ENCODE data around the gene FGF14. TPM values are rescaled to one million over a fixed set of nuclear protein-coding genes. Genes with fewer than 3 reads are reported as not detected.

FGF14 gene
- total and polyA plus RNA-seq, 5 donors from 2014 or later = 0.09 TPM; not detected in 4

DNA sequence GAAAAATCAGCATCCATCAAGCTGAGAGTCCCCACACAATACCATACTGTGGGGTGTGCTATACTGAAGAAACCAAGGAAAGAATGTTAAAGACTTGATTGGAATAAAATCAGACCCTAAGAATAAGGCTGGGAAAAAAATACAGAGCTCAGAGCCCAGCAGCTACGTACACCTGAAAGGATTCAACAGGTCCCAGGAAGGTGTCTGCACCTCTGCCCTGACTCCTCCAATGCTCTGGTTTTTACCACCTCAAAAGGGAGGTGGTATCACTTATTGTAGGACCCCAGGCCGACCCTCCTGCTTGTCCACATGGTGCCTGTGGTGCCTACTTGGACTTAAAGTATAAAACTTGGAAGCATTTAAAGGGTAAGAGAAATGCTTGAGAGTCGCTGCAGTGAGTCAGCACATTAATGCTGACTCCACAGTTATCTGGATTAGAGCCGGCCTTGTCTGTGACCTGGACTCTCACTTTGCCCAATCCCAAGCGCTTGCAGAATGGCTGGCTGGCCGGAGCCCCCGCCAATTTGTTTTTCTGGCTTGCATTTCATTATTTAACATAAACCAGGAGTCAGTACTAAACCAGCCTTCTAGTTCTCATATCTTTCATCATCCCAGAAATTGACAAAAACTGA lies 110.1 kb downstream of the FGF14 start:
- Histone ChIP-seq H3K4me3 (ENCODE audit: low read depth, low read length) (no peak overlapping the region), H3K27ac (ENCODE audit: insufficient read depth, low read length, poor library complexity, severe bottlenecking) (no peak overlapping the region), H3K36me3 (ENCODE audit: control insufficient read depth, insufficient read depth, low read length) (no peaks in the 10 kb centered on the region), H3K27me3 (ENCODE audit: control insufficient read depth, insufficient read depth, low read length) (no peaks in the 10 kb centered on the region), H3K9me3 (ENCODE audit: control insufficient read depth in 2 of 2, low read length in 2 of 2) (no peaks in the 10 kb centered on the region), H3K4me1 (ENCODE audit: control insufficient read depth, insufficient read depth, low read length, poor library complexity, severe bottlenecking) (no peaks in the 10 kb centered on the region)
- no peaks in the 10 kb centered on the region for H3K36me3 Mint-ChIP-seq
- H3K9me3 Mint-ChIP-seq = no peaks in the 10 kb centered on the region
- H3K4me1 Mint-ChIP-seq = no peaks in the 10 kb centered on the region
- no peaks in the 10 kb centered on the region for H3K27me3 Mint-ChIP-seq
- no peak overlapping the region for H3K27ac Mint-ChIP-seq
- ATAC-seq (ENCODE audit: low read depth in 2 of 2) (no peak), DNase-seq (no peak)
- H3K4me3 Mint-ChIP-seq = no peak overlapping the region

- H3K4me3 ChIP-seq (ENCODE audit: low read depth, low read length) = no peak overlapping the region
- H3K4me1 Mint-ChIP-seq = no peaks in the 10 kb centered on the region
- ATAC-seq (ENCODE audit: low read depth in 2 of 2) (no peak), DNase-seq (no peak)
- no peaks in the 10 kb centered on the region for H3K9me3 ChIP-seq (ENCODE audit: control insufficient read depth in 2 of 2, low read length in 2 of 2)
- no peaks in the 10 kb centered on the region for H3K36me3 Mint-ChIP-seq
- no peaks in the 10 kb centered on the region for H3K27me3 Mint-ChIP-seq
- no peak overlapping the region for H3K27ac Mint-ChIP-seq
- no peak overlapping the region for H3K4me3 Mint-ChIP-seq
- H3K9me3 Mint-ChIP-seq = no peaks in the 10 kb centered on the region
- no peaks in the 10 kb centered on the region for H3K27me3 ChIP-seq (ENCODE audit: control insufficient read depth, insufficient read depth, low read length)
- no peak overlapping the region for H3K27ac ChIP-seq (ENCODE audit: insufficient read depth, low read length, poor library complexity, severe bottlenecking)
- no peaks in the 10 kb centered on the region for H3K4me1 ChIP-seq (ENCODE audit: control insufficient read depth, insufficient read depth, low read length, poor library complexity, severe bottlenecking)
- no peaks in the 10 kb centered on the region for H3K36me3 ChIP-seq (ENCODE audit: control insufficient read depth, insufficient read depth, low read length)
Observed at GRCh38 chr13:102289606-102290005, 112.2 kb downstream of the FGF14 start.

GRCh38 chr13:102286326-102286725 lies 115.5 kb downstream of the FGF14 start:
- H3K27ac ChIP-seq (ENCODE audit: insufficient read depth, low read length, poor library complexity, severe bottlenecking) = no peak overlapping the region
- no peaks in the 10 kb centered on the region for H3K9me3 ChIP-seq (ENCODE audit: control insufficient read depth in 2 of 2, low read length in 2 of 2)
- DNase-seq (no peak), ATAC-seq (ENCODE audit: low read depth in 2 of 2) (no peak)
- no peaks in the 10 kb centered on the region for H3K27me3 ChIP-seq (ENCODE audit: control insufficient read depth, insufficient read depth, low read length)
- Mint-ChIP-seq H3K4me1 (no peaks in the 10 kb centered on the region), H3K4me3 (no peak overlapping the region), H3K9me3 (peaks cover 0 to 3% (median 0%) of the 10 kb centered on the region in 7 donors), H3K27ac (no peak overlapping the region), H3K27me3 (no peaks in the 10 kb centered on the region), H3K36me3 (no peaks in the 10 kb centered on the region)
- no peaks in the 10 kb centered on the region for H3K36me3 ChIP-seq (ENCODE audit: control insufficient read depth, insufficient read depth, low read length)
- H3K4me3 ChIP-seq (ENCODE audit: low read depth, low read length) = no peak overlapping the region
- H3K4me1 ChIP-seq (ENCODE audit: control insufficient read depth, insufficient read depth, low read length, poor library complexity, severe bottlenecking) = no peaks in the 10 kb centered on the region

DNA sequence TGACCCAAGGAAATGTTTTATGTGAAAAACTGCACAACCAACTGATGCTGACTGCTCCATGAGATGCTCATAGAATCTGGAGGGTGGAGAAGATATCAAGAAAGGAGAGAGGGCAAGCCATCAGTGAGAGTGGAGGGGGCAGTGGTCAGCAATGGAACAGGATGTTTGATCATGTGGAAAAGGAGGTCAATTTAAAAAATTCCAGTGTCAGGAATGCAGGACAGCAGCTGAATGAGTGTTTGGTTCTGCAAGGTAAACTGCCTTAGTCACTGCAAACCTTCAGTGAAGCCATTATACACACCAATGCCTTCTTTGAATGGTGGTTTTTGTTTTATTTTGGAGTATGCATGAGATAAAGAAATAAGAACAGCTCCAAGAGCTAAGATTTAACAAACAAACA lies 121.5 kb downstream of the FGF14 start:
- H3K4me1 Mint-ChIP-seq = no peaks in the 10 kb centered on the region
- H3K27ac ChIP-seq (ENCODE audit: insufficient read depth, low read length, poor library complexity, severe bottlenecking) = no peak overlapping the region
- peaks cover 0 to 3% (median 0%) of the 10 kb centered on the region in 7 donors for H3K9me3 Mint-ChIP-seq
- H3K36me3 Mint-ChIP-seq = no peaks in the 10 kb centered on the region
- DNase-seq = no peak
- H3K4me1 ChIP-seq (ENCODE audit: control insufficient read depth, insufficient read depth, low read length, poor library complexity, severe bottlenecking) = no peaks in the 10 kb centered on the region
- no peak for ATAC-seq (ENCODE audit: low read depth in 2 of 2)
- no peaks in the 10 kb centered on the region for H3K36me3 ChIP-seq (ENCODE audit: control insufficient read depth, insufficient read depth, low read length)
- H3K4me3 ChIP-seq (ENCODE audit: low read depth, low read length) = no peak overlapping the region
- H3K4me3 Mint-ChIP-seq = no peak overlapping the region
- no peaks in the 10 kb centered on the region for H3K27me3 ChIP-seq (ENCODE audit: control insufficient read depth, insufficient read depth, low read length)
- H3K9me3 ChIP-seq (ENCODE audit: control insufficient read depth in 2 of 2, low read length in 2 of 2) = no peaks in the 10 kb centered on the region
- H3K27ac Mint-ChIP-seq = no peak overlapping the region
- H3K27me3 Mint-ChIP-seq = no peaks in the 10 kb centered on the region

DNA sequence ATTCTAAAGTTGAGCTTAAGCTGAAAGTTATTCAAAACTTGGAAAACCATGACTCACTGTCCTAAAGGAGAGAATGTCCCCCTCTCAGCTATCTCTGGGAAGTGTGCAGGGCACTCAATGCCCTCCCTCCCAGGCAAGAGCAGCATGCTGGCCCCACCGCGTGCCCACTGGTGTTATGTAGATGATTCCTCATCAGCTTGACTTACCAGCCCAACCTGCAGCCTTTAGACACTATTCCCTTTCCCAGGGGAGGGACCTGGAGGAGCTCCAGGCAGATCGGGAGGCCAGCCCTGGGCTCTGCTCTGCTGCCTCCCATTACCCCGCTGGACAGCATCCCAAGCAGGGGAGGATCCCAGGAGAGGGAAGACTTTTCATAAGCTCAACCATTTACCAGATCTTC lies 124.6 kb downstream of the FGF14 start:
- H3K27ac ChIP-seq (ENCODE audit: insufficient read depth, low read length, poor library complexity, severe bottlenecking) = no peak overlapping the region
- H3K27me3 ChIP-seq (ENCODE audit: control insufficient read depth, insufficient read depth, low read length) = no peaks in the 10 kb centered on the region
- Mint-ChIP-seq H3K9me3 (peaks cover 0 to 5% (median 0%) of the 10 kb centered on the region in 7 donors), H3K4me3 (peak overlapping the region in 1 of 4 donors; percentile 15), H3K4me1 (no peaks in the 10 kb centered on the region), H3K27ac (no peak overlapping the region), H3K27me3 (no peaks in the 10 kb centered on the region), H3K36me3 (no peaks in the 10 kb centered on the region)
- H3K9me3 ChIP-seq (ENCODE audit: control insufficient read depth in 2 of 2, low read length in 2 of 2) = no peaks in the 10 kb centered on the region
- DNase-seq = no peak
- H3K36me3 ChIP-seq (ENCODE audit: control insufficient read depth, insufficient read depth, low read length) = no peaks in the 10 kb centered on the region
- no peak overlapping the region for H3K4me3 ChIP-seq (ENCODE audit: low read depth, low read length)
- no peaks in the 10 kb centered on the region for H3K4me1 ChIP-seq (ENCODE audit: control insufficient read depth, insufficient read depth, low read length, poor library complexity, severe bottlenecking)
- ATAC-seq (ENCODE audit: low read depth in 2 of 2) = no peak

GRCh38 chr13:102276404-102276803 lies 125.4 kb downstream of the FGF14 start:
- H3K4me1 ChIP-seq (ENCODE audit: control insufficient read depth, insufficient read depth, low read length, poor library complexity, severe bottlenecking) = no peaks in the 10 kb centered on the region
- ATAC-seq (ENCODE audit: low read depth in 2 of 2) (no peak), DNase-seq (no peak)
- no peaks in the 10 kb centered on the region for H3K4me1 Mint-ChIP-seq
- no peaks in the 10 kb centered on the region for H3K27me3 ChIP-seq (ENCODE audit: control insufficient read depth, insufficient read depth, low read length)
- no peaks in the 10 kb centered on the region for H3K9me3 ChIP-seq (ENCODE audit: control insufficient read depth in 2 of 2, low read length in 2 of 2)
- no peak overlapping the region for H3K4me3 ChIP-seq (ENCODE audit: low read depth, low read length)
- H3K27me3 Mint-ChIP-seq = no peaks in the 10 kb centered on the region
- peaks cover 0 to 2% (median 0%) of the 10 kb centered on the region in 7 donors for H3K9me3 Mint-ChIP-seq
- no peaks in the 10 kb centered on the region for H3K36me3 ChIP-seq (ENCODE audit: control insufficient read depth, insufficient read depth, low read length)
- H3K4me3 Mint-ChIP-seq = no peak overlapping the region
- H3K36me3 Mint-ChIP-seq = no peaks in the 10 kb centered on the region
- H3K27ac ChIP-seq (ENCODE audit: insufficient read depth, low read length, poor library complexity, severe bottlenecking) = no peak overlapping the region
- H3K27ac Mint-ChIP-seq = no peak overlapping the region

- no peak overlapping the region for H3K4me3 Mint-ChIP-seq
- H3K9me3 ChIP-seq (ENCODE audit: control insufficient read depth in 2 of 2, low read length in 2 of 2) = no peaks in the 10 kb centered on the region
- no peaks in the 10 kb centered on the region for H3K27me3 ChIP-seq (ENCODE audit: control insufficient read depth, insufficient read depth, low read length)
- no peak overlapping the region for H3K27ac Mint-ChIP-seq
- ATAC-seq (ENCODE audit: low read depth in 2 of 2) = no peak
- H3K36me3 ChIP-seq (ENCODE audit: control insufficient read depth, insufficient read depth, low read length) = no peaks in the 10 kb centered on the region
- H3K36me3 Mint-ChIP-seq = no peaks in the 10 kb centered on the region
- H3K4me1 Mint-ChIP-seq = no peaks in the 10 kb centered on the region
- H3K27ac ChIP-seq (ENCODE audit: insufficient read depth, low read length, poor library complexity, severe bottlenecking) = no peak overlapping the region
- no peaks in the 10 kb centered on the region for H3K27me3 Mint-ChIP-seq
- no peaks in the 10 kb centered on the region for H3K4me1 ChIP-seq (ENCODE audit: control insufficient read depth, insufficient read depth, low read length, poor library complexity, severe bottlenecking)
- H3K9me3 Mint-ChIP-seq = peaks cover 0 to 1% (median 0%) of the 10 kb centered on the region in 7 donors
- no peak for DNase-seq
- H3K4me3 ChIP-seq (ENCODE audit: low read depth, low read length) = no peak overlapping the region
Observed at GRCh38 chr13:102275969-102276368, 125.9 kb downstream of the FGF14 start.

- DNase-seq (no peak), ATAC-seq (ENCODE audit: low read depth in 2 of 2) (no peak)
- Mint-ChIP-seq H3K36me3 (no peaks in the 10 kb centered on the region), H3K4me3 (no peak overlapping the region), H3K9me3 (peaks cover 0 to 1% (median 0%) of the 10 kb centered on the region in 7 donors), H3K27me3 (no peaks in the 10 kb centered on the region), H3K27ac (no peak overlapping the region), H3K4me1 (no peaks in the 10 kb centered on the region)
- no peaks in the 10 kb centered on the region for H3K4me1 ChIP-seq (ENCODE audit: control insufficient read depth, insufficient read depth, low read length, poor library complexity, severe bottlenecking)
- H3K36me3 ChIP-seq (ENCODE audit: control insufficient read depth, insufficient read depth, low read length) = no peaks in the 10 kb centered on the region
- no peaks in the 10 kb centered on the region for H3K27me3 ChIP-seq (ENCODE audit: control insufficient read depth, insufficient read depth, low read length)
- H3K27ac ChIP-seq (ENCODE audit: insufficient read depth, low read length, poor library complexity, severe bottlenecking) = no peak overlapping the region
- no peak overlapping the region for H3K4me3 ChIP-seq (ENCODE audit: low read depth, low read length)
- H3K9me3 ChIP-seq (ENCODE audit: control insufficient read depth in 2 of 2, low read length in 2 of 2) = no peaks in the 10 kb centered on the region
Observed at GRCh38 chr13:102273111-102273510, 128.7 kb downstream of the FGF14 start.
